GM21786 (cell line): ENCODE results near the gene FHIP2A.
A peak's percentile ranks its signal among the peaks of the same experiment; 100 is the strongest.
"Not testable (repeated sequence)": the region's sequence is repeated elsewhere in the genome, so short reads cannot be mapped to it uniquely, and the experiment has no call there.

Experiments
- ATAC-seq: cut with Tn5 transposase; IDR thresholded peaks from one replicate; pipeline ENCODE4 v1.9.1; 2021; ENCODE audit not compliant: unreplicated experiment

FHIP2A gene

GRCh38 chr10:114816308-114816707 is 5.3 kb upstream of the FHIP2A start:
- no peak for ATAC-seq

DNA sequence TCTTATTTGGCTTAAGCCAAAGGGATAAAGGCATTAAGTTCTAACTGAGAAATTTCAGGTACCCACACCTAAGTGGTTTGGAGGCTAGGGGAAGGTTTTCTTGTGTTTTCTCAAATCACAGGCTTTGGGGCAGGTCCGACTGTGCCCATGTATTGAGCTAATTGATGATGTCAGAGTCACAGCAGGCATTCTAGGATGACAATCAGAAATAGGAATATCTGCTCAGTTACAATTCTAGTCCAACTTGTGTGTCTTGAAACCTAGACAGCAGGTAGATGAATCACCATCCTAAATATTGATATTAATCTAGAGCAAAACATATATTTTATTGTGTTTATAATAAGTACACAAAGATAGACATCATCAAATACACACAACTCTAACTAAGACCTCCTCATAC is 2.3 kb upstream of the FHIP2A start:
- no peak for ATAC-seq

- peak; percentile 34 for ATAC-seq
Measured at GRCh38 chr10:114821915-114822443, 399 bp downstream of the FHIP2A start.

- ATAC-seq, result peak; percentile 11
Measured at GRCh38 chr10:114822444-114823076, 980 bp downstream of the FHIP2A start.

- ATAC-seq, result no peak
Measured at GRCh38 chr10:114823077-114823463, 1.5 kb downstream of the FHIP2A start.

DNA sequence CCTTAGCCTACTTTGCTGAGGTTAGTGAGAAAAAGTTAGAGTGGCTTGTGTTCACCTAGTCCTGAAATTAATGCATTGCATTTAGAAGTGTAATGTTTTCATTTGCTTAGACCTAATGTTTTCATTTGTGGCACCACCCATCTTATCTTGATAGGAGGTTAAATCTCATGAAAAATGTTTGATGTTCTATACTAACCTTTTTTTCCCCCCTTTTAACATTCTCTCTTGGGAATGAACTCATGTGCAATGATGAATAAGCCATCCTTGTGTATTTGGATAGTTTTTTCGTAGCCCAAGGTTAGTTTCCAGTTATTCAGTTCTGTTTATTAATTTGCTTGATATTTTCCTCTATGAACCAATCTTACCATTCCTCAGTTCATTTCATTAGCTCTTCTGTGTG is 2.8 kb downstream of the FHIP2A start:
- no peak for ATAC-seq

DNA sequence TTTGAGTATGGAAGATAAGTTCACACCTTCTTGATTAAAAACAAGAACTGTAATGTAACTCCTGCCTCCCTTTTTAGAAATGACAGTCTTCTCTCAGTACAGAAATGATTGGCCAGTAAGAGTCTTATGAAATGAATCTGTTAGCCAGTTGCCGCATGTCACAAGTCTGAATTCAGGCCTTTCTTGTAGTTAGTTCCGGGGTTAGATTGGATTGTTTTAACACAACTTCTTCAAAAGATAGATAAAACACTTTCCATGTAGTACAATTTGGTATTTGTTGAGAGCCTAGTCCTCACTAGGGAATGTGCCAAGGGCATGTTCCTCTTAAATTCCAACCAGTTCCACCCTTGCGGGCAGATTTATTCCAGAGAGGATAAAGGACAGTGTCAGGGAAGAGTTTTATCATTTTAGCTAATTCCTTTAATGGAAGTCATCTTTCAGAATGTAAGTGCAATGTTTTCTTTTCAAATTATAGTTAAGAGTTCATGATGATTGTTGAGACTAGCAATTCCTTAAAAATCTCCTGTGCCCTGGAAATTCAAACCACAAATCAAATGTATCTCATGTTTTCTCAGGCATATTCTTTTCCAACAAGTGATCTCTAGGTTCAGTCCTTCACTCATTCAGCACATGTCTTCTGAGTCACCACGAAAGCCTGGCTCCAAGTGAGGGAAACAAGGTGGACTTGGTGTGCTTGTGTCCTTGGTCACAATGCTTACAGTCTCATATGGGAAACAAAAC is 4.1 kb downstream of the FHIP2A start:
- ATAC-seq, result peak; percentile 54

DNA sequence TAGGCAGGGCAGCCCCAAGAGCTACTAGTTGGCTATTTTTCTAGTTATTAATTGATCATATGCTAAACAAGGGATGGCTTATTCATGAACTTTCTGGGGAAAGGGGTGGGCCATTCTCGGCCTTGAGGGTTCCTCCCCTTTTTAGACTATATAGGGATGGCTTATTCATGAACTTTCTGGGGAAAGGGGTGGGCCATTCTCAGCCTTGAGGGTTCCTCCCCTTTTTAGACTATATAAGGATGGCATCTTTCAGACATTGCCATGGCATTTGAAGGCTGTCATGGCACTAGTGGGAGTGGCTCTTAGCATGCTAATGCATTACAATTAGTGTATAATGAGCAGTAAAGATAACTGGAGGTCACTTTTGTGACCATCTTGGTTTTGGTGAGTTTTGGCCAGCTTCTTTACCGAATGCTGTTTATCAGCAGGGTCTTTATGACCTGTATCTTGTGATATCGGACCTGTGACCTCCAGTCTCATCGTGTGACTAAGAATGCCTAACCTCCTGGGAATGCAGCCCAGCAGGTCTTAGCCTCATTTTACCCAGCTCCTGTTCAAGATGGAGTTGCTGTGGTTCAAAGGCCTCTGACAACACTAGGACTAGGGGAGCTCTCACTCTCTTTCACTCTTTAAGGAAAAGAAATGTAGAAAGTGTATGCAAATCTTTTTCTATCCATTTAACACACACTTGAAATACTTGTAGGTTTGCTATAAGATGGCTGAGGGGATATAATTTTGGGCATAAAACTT is 7.8 kb downstream of the FHIP2A start:
- no peak for ATAC-seq

DNA sequence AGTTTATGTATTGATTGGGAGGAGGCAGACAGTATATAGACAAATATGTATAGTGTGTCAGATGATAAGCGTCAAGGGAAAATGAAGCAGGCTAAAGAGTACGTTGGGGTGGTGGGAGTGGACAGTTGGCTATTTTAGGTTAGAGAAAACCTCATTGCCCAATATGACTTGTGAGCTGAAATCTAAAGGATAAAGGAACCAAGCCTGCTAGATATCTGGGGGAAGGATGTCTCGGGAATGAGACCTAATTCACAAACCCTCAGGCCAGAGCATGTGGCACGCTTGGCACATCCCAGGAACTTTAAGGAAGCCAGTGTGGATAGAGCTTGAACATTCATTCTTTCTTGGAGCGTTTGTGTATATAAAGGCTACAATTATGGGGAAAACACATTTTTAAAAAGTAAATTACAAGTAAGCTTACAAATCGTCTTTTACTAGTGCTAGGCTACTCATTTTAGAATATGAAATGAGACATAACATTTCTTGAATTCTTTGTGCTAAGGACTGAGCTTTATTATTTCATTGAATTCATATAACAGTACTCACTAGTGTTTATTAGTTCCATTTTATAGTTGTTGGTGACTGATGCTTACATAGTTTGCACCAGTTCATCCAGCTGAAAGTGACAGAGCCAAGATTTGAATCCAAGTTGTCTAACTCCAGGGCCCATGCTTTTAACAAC is 9.7 kb downstream of the FHIP2A start:
- ATAC-seq, result no peak

GRCh38 chr10:114837690-114838089 is 16.1 kb downstream of the FHIP2A start:
- ATAC-seq, result no peak

DNA sequence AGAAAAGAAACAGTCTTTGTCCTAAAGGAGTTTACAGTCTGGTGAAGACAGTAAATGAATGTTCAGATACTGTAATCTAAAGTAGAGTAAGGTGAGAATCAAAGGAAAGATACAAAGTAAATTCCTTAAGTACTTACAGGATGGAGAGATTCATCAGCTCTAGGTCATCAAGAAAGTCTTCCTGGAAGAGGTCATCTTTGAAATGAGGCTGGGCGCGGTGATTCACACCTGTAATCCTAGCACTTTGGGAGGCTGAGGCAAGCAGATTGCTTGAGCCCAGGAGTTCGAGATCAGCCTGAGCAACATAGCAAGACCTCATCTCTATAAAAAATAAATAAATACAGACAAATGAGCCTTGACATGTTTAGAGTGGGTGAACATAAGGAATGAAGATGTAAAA is 18.3 kb downstream of the FHIP2A start:
- ATAC-seq, result no peak

GRCh38 chr10:114845978-114846693 is 24.6 kb downstream of the FHIP2A start:
- no peak for ATAC-seq

DNA sequence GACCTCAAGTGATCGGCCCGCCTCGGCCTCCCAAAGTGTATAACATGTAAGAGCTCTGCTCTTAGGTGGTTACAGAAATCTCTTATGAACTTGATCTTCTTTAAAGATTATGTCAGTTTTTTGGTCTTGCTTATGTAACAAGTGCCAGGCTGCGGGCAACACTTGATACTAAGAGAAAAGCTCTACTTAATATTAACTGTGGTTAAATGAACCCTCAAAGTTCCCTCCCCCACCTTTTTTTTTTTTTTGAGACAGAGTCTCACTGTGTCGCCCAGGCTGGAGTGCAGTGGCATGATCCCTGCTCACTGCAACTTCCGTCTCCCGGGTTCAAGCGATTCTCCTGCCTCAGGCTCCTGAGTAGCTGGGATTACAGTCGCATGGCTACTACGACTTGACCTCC is 25.9 kb downstream of the FHIP2A start:
- ATAC-seq, result not testable (repeated sequence)

- no peak for ATAC-seq
Measured at GRCh38 chr10:114849674-114850073, 28.1 kb downstream of the FHIP2A start.

- no peak for ATAC-seq
Measured at GRCh38 chr10:114850126-114850525, 28.5 kb downstream of the FHIP2A start.

DNA sequence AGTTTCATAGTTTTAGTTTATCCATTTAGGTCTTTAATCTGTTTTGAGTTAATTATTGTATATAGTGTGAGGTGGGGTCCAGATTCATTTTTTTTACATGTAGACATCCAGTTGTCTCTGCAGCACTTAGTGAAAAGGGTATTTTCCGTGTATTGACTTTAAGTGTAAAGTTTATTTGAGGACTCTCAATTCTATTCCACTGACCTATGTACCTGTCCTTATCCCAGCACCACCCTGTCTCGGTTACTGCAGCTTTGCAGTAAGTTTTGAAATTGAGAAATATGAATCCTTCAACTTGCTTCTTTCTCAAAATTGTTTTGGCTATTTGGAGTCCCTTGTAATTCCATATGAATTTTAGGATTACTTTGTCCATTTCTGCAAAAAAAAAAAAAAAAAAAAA is 29.8 kb downstream of the FHIP2A start:
- ATAC-seq, result no peak

- ATAC-seq, result no peak
Measured at GRCh38 chr10:114852197-114852596, 30.6 kb downstream of the FHIP2A start.

DNA sequence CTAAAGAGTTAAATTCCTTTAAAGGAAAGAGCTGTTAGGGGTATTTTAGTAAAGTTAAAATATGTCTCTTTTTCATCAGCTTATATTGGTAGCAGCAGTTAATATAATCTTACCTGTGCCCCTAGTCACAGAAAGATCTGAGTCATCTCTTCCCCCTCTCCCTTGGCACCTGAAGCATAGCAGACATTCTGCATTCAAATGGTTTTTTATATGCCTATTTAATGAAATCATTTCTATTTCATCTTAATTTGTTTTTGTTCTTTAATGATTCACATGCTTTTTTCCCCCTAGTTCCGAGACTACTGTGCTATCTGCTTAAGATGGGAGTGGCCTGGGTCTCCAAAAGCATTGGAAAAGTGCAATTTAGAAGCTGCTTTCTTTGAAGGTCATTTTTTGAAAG is 33.3 kb downstream of the FHIP2A start:
- no peak for ATAC-seq

GRCh38 chr10:114855776-114856543 is 34.4 kb downstream of the FHIP2A start:
- ATAC-seq, result no peak
